HG02870 (cell line): ENCODE measurements around the gene QDPR.
"Not testable (repeated sequence)": the region's sequence is repeated elsewhere in the genome, so short reads cannot be mapped to it uniquely, and the experiment has no call there.

Experiments
- ATAC-seq: cut with Tn5 transposase; IDR thresholded peaks from one replicate; pipeline ENCODE4 v1.9.1; 2021; ENCODE audit warnings: mild to moderate bottlenecking, moderate library complexity; ENCODE audit not compliant: unreplicated experiment

The QDPR gene

DNA sequence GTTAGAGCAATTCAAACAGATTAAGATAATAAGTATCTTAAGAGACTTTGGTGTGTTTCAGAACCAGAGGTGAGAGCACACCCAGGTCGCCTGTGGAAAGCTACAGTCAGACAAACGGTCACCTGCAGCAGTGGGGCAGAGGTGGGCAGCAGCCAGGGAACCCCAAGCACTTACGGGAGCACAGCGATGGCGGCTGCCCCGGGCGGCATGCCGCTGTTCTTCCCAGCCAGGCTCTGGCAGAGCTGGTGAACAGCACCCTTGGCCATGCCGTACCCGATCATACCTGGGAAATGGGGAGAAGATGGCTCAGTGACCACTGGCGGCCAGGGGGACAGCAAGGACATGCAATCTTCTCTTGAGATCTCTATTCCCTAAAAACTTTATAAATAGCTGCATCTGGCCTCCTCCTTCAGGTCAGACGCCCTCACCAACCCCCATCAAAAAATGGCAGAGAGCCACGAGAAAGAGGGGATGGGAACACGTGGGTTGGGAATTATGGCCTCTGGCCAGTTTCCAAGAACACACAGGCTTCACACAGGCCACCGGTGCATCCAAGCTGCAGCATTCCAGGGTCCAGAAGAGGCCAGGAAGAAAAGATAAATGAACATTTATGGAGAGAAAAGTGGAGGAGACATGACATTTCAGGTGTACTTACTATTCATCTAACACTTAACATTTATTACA lies 19.7 kb downstream of the QDPR start:
- ATAC-seq = no peak

DNA sequence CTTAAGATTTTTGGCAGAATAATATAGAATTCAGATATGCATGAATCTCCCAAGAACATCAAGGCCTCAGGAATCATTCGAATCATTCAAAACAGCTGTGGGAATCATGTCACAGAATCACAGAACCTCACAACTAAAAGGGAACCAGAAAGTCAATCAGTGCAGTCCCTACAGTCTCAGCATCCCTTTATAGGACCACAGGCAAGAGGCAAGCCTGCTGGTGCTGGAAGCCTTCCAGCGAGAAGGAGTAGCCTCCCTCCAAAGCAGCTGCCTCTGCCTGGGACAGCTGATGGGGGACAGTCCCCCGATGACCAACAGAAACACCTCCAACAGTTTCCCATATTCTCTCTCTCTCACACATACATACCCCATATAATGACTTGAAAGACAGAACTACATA lies 20.7 kb downstream of the QDPR start:
- ATAC-seq = no peak

GRCh38 chr4:17490575-17491059 lies 21.3 kb downstream of the QDPR start:
- ATAC-seq = no peak

DNA sequence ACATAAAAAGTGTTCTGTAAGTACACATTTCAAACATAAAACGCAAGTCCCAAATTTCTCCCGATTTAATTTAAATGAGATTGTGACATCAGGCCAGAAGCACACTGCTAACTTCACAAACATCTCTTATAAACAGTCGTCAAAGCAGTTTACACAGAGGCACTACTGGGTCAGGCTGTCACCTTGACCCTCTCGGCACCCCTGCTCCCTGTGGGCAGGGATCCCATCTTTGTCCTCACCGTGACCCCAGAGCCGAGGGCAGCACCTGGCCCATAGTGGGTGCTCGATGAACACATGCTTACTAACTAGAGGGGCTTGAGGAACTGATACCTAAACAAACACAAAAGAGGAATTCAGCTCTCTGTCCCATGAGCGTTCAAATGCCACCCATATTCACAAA lies 22.2 kb downstream of the QDPR start:
- ATAC-seq = no peak

- no peak for ATAC-seq
Observed at GRCh38 chr4:17489123-17489522, 22.8 kb downstream of the QDPR start.

DNA sequence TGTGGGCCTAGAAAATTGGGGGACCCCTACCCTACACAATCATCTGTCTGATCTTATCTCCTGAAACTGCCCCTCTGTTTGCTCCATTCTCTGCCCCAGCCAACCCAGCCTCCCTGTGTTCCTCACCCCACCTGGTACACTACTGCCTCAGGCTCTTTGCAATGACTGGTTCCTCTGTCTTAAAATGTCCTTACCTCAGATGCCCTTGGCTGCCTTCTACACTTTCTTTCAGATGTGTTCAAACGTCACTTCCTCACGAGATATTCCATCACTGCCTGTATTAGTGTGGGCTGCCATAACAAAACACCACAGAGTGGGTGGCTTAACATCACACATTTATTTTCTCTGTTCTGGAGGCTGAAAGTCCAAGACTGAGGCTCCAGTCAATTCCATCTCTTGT lies 29.2 kb downstream of the QDPR start:
- no peak for ATAC-seq

GRCh38 chr4:17480955-17481354 lies 30.9 kb downstream of the QDPR start:
- ATAC-seq = no peak

DNA sequence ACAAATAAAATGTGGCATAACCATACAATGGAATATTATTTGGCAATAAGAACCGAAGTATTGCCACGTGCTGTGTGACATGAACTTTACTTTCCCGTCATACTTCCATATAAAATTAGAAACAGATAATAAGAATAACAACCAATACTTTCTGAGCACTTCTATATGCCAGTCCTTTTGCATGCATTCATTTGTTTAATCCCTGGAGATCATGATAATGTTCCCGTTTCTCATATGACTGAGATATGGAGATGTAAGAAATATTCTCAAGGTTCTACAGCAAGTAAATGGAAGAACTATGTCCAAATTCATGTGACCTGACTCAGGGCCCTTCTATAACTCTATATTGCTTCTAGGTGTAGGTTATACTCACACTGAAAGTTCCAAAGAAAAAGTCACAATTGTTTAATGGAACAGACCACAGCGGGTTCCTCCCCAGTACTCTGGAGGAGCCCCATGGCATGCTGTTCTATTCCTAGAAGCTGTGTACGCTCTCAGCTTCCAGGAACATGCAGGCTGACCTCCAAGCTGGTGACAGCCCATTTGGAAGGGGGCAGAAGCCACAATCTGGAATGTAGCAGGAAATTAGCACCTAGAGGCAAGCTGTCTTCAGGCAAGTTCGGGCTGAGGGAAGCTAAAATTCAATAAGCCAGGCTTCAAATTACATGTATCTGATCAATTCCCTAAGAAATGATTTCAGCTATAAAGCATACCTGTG lies 31.5 kb downstream of the QDPR start:
- ATAC-seq = no peak

DNA sequence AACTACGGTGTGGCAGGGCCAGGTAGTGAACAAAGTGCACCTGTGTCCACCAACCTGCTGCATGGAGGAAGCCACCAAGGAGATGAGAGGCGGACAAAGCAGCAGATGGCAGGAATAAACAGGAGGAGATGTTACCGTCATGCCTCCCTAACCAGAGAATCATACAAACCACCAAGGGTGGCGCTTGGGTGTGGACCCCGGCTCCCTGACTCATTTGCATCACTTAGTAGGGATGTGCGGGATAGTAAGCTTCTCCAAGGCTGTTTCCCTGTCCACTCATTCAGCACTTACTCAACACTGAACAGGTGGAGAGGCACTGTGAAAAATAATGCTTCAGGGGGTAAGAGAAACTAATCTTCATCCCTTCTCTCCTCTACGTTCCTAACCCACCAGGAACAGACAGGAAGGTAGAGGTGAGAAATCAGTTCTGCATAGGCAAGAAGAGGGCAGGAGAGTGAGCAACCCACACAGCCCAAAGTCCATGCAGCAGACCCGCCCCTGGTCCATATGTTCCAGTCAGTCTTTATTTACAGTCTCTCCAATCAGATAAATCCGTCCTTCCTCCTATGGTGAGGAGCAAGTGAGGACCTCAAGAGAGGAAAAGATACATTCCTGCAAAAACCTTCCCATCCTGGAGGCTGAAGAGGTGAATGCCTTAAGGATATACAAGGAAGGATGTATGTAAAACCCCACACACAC lies 34.0 kb downstream of the QDPR start:
- no peak for ATAC-seq

GRCh38 chr4:17476853-17477252 lies 35.0 kb downstream of the QDPR start:
- ATAC-seq = no peak

GRCh38 chr4:17475481-17475880 lies 36.4 kb downstream of the QDPR start:
- no peak for ATAC-seq

DNA sequence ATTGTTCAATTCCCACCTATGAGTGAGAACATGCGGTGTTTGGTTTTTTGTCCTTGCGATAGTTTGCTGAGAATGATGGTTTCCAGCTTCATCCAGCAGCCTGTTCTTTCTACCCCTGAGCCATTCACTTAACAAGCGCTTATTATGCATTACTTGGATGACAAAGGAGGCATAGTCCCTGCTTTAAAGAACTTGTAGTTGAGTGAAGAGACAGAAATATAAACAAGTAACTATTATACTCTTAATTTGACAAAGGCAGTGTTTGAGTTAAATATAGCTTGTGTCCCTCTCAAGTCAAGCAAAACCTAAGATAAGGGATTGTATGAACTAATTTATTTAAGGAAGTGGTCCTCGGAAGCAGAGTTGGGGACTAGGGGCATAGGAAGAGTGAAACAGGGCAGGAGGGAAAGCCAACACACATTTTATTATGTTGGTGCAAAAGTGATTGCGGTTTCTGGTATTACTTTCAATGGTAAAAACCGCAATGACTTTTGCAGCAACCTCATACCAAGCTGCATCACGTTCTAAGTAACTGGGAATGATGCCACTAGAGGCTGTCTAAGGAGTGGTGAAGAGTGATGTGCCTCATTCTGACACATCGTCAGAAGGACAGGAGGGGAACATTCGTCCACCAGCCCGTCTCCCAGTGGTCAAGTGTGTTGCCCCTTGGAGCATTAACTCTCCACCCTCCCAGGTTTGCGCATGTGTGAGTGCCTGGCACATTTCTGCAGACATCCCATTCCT lies 41.8 kb downstream of the QDPR start:
- ATAC-seq = no peak

DNA sequence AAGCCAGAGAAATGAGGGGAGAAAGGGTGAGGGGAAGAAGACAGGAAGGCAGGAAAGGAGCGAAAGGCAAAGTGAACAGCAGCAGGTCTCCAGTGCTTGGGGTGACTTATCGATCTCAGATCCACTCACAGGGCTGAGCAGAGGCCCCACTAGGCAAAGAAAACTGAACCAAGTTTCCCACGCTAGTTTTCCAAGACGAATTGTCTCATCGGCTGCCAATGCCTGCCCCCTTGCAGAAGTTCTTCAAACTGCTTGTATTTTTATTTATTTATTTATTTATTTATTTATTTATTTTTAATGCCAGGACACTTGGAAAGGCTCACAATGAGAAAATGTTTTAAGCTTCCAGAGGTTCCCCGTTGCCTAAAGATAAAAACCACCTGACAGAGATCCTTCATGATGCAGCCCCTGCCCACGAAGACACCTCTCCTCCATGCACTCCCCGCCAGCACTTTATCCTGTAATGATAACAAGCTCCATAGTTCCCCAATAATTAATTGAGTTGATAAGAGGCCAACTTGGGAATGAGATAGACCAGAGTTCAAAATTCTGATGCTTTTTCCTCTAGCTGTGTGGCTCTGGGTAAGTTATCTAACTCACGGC lies 43.2 kb downstream of the QDPR start:
- no peak for ATAC-seq

DNA sequence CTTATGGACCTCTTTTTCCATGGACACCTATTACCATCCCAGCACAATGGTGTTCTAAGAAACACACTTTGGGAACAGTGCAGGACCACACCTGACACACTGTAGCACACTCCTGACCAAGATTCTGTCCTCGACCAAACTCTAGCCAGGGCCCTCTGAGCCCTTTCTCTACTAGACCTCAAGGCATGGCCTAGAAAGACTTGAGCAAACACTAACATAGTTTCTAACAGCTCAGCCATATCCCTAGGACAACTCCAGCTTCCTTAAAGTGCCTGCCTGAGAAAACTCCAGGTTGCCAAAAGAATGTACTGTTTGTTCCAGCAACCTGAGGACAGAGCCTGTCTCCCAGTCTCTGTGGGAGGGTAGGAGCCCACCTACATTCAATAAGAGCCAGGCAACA lies 48.3 kb downstream of the QDPR start:
- ATAC-seq = no peak

DNA sequence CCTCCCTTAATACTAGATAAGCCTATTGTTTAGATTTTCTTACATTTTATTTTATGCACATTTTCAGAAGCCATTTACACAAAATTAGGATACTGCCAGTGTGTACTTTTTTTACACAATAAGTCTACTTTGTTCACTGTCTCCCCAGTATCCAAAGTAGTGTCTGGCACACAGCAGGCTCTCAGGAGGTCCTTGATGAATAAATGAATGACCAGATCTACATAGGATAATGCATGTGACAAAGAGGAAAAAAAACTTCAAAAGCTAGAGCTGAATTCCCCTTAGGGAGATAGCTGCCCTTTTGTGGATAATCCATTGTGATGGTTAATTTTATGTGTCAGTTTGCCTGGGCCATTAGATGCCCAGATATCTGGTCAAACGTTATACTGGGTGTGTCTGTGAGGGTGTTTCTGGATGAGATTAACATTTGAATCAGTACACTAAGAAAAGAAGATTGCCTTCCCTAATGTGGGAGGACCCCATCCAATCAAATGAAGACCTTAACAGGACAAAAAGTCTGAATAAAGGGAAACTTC lies 61.6 kb downstream of the QDPR start:
- ATAC-seq = no peak

DNA sequence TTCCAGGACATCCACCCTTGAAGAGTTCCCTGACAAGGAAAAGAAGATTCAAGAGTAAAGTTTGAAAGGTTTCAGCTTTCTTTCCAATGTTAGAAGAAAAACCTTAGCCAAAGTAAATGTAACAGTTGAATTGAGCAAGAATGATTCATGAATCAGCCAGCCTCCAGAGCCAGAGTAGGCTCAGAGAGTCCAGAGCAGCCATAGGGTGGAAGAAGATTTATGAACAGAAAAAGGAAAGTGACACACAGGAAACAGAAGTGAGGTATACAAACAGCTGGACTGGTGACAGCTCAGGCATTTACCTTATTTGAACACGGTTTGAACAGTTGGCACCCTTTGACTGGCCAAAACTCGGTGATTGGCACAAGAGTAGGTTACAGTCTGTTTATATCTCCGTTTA lies 63.2 kb downstream of the QDPR start:
- ATAC-seq = no peak

- peak; percentile 94 for ATAC-seq
Observed at GRCh38 chr4:17447675-17448298, 64.1 kb downstream of the QDPR start.

- ATAC-seq = no peak
Observed at GRCh38 chr4:17447056-17447455, 64.8 kb downstream of the QDPR start.

DNA sequence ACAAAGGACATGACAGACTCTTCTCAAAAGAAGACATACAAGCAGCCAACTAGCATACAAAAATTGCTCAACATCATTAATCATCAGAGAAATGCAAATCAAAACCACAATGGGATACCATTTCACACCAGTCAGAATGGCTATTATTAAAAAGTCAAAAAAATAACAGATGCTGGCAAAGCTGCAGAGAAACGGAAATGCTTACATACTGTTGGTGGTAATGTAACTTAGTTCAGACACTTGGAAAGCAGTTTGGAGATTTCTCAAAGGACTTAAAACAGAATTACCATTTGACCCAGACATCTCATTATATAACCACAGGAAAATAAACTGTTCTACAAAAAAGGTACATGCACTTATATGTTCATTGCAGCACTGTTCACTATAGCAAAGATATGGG lies 69.4 kb downstream of the QDPR start:
- ATAC-seq = not testable (repeated sequence)

DNA sequence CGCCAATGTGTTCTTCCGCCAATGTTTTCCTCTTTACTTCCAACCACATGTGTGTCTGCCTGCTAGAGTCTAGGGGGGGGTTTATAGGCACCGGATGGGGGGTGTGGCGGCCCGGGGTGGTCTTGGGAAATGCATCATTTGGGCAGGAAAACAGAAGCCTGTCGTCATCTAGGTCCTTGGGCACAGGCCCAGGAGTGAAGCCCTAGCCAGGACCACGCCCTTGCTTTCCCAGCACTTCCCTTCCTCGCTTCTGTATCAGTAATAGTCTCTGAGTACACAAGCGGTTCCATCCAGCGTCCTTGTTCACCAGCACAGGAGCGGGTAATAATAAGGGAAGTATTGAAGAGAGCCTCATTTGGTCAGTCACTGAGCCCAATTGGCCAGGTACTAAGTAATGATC lies 74.5 kb downstream of the QDPR start:
- no peak for ATAC-seq
